Right ventricle myocardium superior (tissue), 1 donor: Measurements from ENCODE around the gene FOXK1. TPM values are rescaled to one million over a fixed set of nuclear protein-coding genes. Genes with fewer than 3 reads are reported as not detected.

Experiments used
- ATAC-seq: fragments of 200-7000 bp; cut with Tn5 transposase; one replicate; pipeline ENCODE4 v1.9.1; 2020; ENCODE audit warnings: mild to moderate bottlenecking; ENCODE audit not compliant: poor library complexity
- DNase-seq: peaks from one replicate; pipeline ENCODE4 v3.0.0-alpha.2; 2020
- intact Hi-C: fragments of 100-400 bp; cut with DNase I; formaldehyde crosslinking; loops from one replicate; pipeline ENCODE4 v1.11.2; 2022
- total RNA-seq: library from RNA; stranded (reverse); fragmentation: NEBNext Ultra II Directional; extraction: Animal tissue kit (Norgen Biotek cat#: 25700); gene quantifications from one replicate; pipeline ENCODE4 v1.2.1, GENCODE V29; 2021
- donor health status: DM: no; HTN: yes; CAD: no; lungs with severe emphysema.

Gene FOXK1
- total RNA-seq, 1 donor from 2014 or later = 16.8 TPM

GRCh38 chr7:4748231-4748681 lies 66.2 kb downstream of the FOXK1 start:
- ATAC-seq (no peak), DNase-seq (no peak)
- intact Hi-C loops = no loop called here

GRCh38 chr7:4749363-4749762 lies 67.3 kb downstream of the FOXK1 start:
- intact Hi-C loops = no loop called here
- ATAC-seq (no peak), DNase-seq (no peak)

GRCh38 chr7:4749798-4750197 lies 67.7 kb downstream of the FOXK1 start:
- peak; percentile 38 for DNase-seq
- ATAC-seq = no peak
- intact Hi-C loops = loop anchor here (10.0 kb wide), 1 partner anchor 135 kb away; no protein-coding TSS in a partner anchor

GRCh38 chr7:4751398-4751947 lies 69.4 kb downstream of the FOXK1 start:
- DNase-seq (peak; percentile 38), ATAC-seq (no peak)
- intact Hi-C loops = loop anchor here (10.0 kb wide), 1 partner anchor 137 kb away; no protein-coding TSS in a partner anchor

GRCh38 chr7:4753598-4754432 lies 71.7 kb downstream of the FOXK1 start:
- DNase-seq (peak; percentile 87), ATAC-seq (peak; percentile 86)
- intact Hi-C loops = loop anchor here (10.0 kb wide), 1 partner anchor 139 kb away; no protein-coding TSS in a partner anchor

- ATAC-seq (peak; percentile 8), DNase-seq (peak; percentile 42)
- intact Hi-C loops = loop anchor here (10.0 kb wide), 1 partner anchor 140 kb away; no protein-coding TSS in a partner anchor
Measured at GRCh38 chr7:4754433-4755010, 72.4 kb downstream of the FOXK1 start.

- DNase-seq = no peak
- intact Hi-C loops = loop anchor here (10.0 kb wide), 1 partner anchor 140 kb away; no protein-coding TSS in a partner anchor
- no peak for ATAC-seq
Measured at GRCh38 chr7:4755045-4755444, 73.0 kb downstream of the FOXK1 start.

- no peak for DNase-seq
- intact Hi-C loops = loop anchor here (10.0 kb wide), 1 partner anchor 143 kb away; no protein-coding TSS in a partner anchor
- no peak for ATAC-seq
Measured at GRCh38 chr7:4758111-4758510, 76.0 kb downstream of the FOXK1 start.

- DNase-seq (no peak), ATAC-seq (no peak)
- intact Hi-C loops = loop anchor here (10.0 kb wide), 1 partner anchor 144 kb away; no protein-coding TSS in a partner anchor
Measured at GRCh38 chr7:4758791-4759190, 76.7 kb downstream of the FOXK1 start.

- intact Hi-C loops = loop anchor here (10.0 kb wide), 1 partner anchor 144 kb away; no protein-coding TSS in a partner anchor
- ATAC-seq (no peak), DNase-seq (no peak)
Measured at GRCh38 chr7:4759211-4759610, 77.1 kb downstream of the FOXK1 start.

- intact Hi-C loops = no loop called here
- DNase-seq (no peak), ATAC-seq (no peak)
Measured at GRCh38 chr7:4760952-4761351, 78.9 kb downstream of the FOXK1 start.

- no peak for ATAC-seq
- no peak for DNase-seq
- intact Hi-C loops = no loop called here
Measured at GRCh38 chr7:4762121-4763055, 80.3 kb downstream of the FOXK1 start.

- intact Hi-C loops = no loop called here
- ATAC-seq (no peak), DNase-seq (no peak)
Measured at GRCh38 chr7:4763091-4763793, 81.1 kb downstream of the FOXK1 start.

GRCh38 chr7:4763794-4764185 lies 81.7 kb downstream of the FOXK1 start:
- intact Hi-C loops = no loop called here
- ATAC-seq = no peak
- no peak for DNase-seq

- intact Hi-C loops = no loop called here
- no peak for ATAC-seq
Measured at GRCh38 chr7:4764402-4765007, 82.4 kb downstream of the FOXK1 start.

GRCh38 chr7:4765776-4766490 lies 83.8 kb downstream of the FOXK1 start:
- no peak for ATAC-seq
- no peak for DNase-seq
- intact Hi-C loops = no loop called here

More at GRCh38 chr7:4764402-4765007, 82.4 kb downstream of the FOXK1 start:
- DNase-seq = no peak
